WTC11 (cell line): ENCODE data around the gene MAML2. TPM values are rescaled to one million over a fixed set of nuclear protein-coding genes. Genes with fewer than 3 reads are reported as not detected.
A peak's percentile ranks its signal among the peaks of the same experiment; 100 is the strongest.

ENCODE experiments used
- ATAC-seq: fragments of 200-7000 bp; cut with Tn5 transposase; 2 replicates; pipeline ENCODE4 v1.10.0; 2021; ENCODE audit warnings: mild to moderate bottlenecking, moderate library complexity
- CTCF ChIA-PET: fragments of 300-600 bp; sonication (Branson Sonifier 250); formaldehyde crosslinking; loops from one replicate; lab custom pipeline; 2021; ENCODE audit warnings: antibody characterized with exemption; lab: Charles Lee
- POLR2A ChIA-PET: fragments of 350-600 bp; sonication (Branson Sonifier 250); formaldehyde crosslinking; loops from one replicate; lab custom pipeline; 2021; ENCODE audit warnings: antibody characterized with exemption; lab: Charles Lee
- DNase-seq: peaks from one replicate; pipeline ENCODE4 v3.0.0; 2021; ENCODE audit warnings: low spot score
- H3K27ac Mint-ChIP-seq: 2 replicates; pipeline ENCODE4 v1.8.0; 2021; ENCODE audit warnings: mixed read lengths
- H3K27me3 Mint-ChIP-seq: 2 replicates; pipeline ENCODE4 v1.8.0; 2021; ENCODE audit warnings: low read depth, mild to moderate bottlenecking, moderate library complexity, mixed read lengths
- H3K36me3 Mint-ChIP-seq: 2 replicates; pipeline ENCODE4 v1.8.0; 2021; ENCODE audit warnings: mixed read lengths
- H3K4me1 Mint-ChIP-seq: 2 replicates; pipeline ENCODE4 v1.8.0; 2022; ENCODE audit warnings: mixed read lengths
- H3K4me3 Mint-ChIP-seq: 2 replicates; pipeline ENCODE4 v1.8.0; 2021; ENCODE audit warnings: mild to moderate bottlenecking, moderate library complexity, mixed read lengths
- H3K9me3 Mint-ChIP-seq: 2 replicates; pipeline ENCODE4 v1.8.0; 2021; ENCODE audit warnings: mixed read lengths
- ELF4 ChIP-seq: sonication (generic); formaldehyde crosslinking; IDR thresholded peaks from 2 replicates; pipeline ENCODE4 v1.8.1; 2022; ENCODE audit warnings: low read depth, mild to moderate bottlenecking, moderate library complexity, missing genetic modification reagents
- EMX1 ChIP-seq: fragments of 250-450 bp; sonication (Bioruptor Pico); IDR thresholded peaks from 2 replicates; pipeline ENCODE4 v1.8.0; 2021; ENCODE audit warnings: mild to moderate bottlenecking
- ESRRA ChIP-seq: sonication (generic); formaldehyde crosslinking; IDR thresholded peaks from 2 replicates; pipeline ENCODE4 v1.8.1; 2022; ENCODE audit warnings: mild to moderate bottlenecking, missing genetic modification reagents, borderline replicate concordance
- GTF2I ChIP-seq: fragments of 250-450 bp; sonication (Bioruptor Pico); conservative IDR thresholded peaks from 2 replicates; pipeline ENCODE4 v1.4.0; 2021; ENCODE audit warnings: mild to moderate bottlenecking
- NFE2L1 ChIP-seq: sonication (generic); formaldehyde crosslinking; IDR thresholded peaks from 2 replicates; pipeline ENCODE4 v1.8.1; 2023; ENCODE audit warnings: missing genetic modification reagents
- NR2C2 ChIP-seq: sonication (generic); formaldehyde crosslinking; IDR thresholded peaks from 2 replicates; pipeline ENCODE4 v1.8.0; 2022; ENCODE audit warnings: mild to moderate bottlenecking, missing genetic modification reagents
- NR3C1 ChIP-seq: sonication (generic); formaldehyde crosslinking; conservative IDR thresholded peaks from 2 replicates; pipeline ENCODE4 v1.8.1; 2023; ENCODE audit warnings: low read depth, mild to moderate bottlenecking, missing genetic modification reagents
- PRRX2 ChIP-seq: fragments of 250-450 bp; sonication (Bioruptor Pico); IDR thresholded peaks from 2 replicates; pipeline ENCODE4 v1.8.0; 2021; ENCODE audit warnings: mild to moderate bottlenecking
- ZNF317 ChIP-seq: sonication (generic); formaldehyde crosslinking; IDR thresholded peaks from 2 replicates; pipeline ENCODE4 v1.8.1; 2023; ENCODE audit warnings: low read depth, mild to moderate bottlenecking, moderate library complexity, missing genetic modification reagents, borderline replicate concordance
- ZNF416 ChIP-seq: fragments of 250-450 bp; sonication (Bioruptor Pico); IDR thresholded peaks from 2 replicates; pipeline ENCODE4 v1.9.0; 2021; ENCODE audit warnings: mild to moderate bottlenecking, inconsistent platforms
- ZNF423 ChIP-seq: fragments of 250-450 bp; sonication (Bioruptor Pico); IDR thresholded peaks from 2 replicates; pipeline ENCODE4 v2.1.2; 2022; ENCODE audit warnings: mild to moderate bottlenecking, moderate library complexity
- total RNA-seq: library from RNA; stranded (reverse); gene quantifications from 3 replicates; pipeline ENCODE4 v1.2.3, GENCODE V29; 2021
- TF ChIP-seq, protein P1 (sequence below): fragments of 250-450 bp; sonication (Bioruptor Pico); IDR thresholded peaks from 2 replicates; pipeline ENCODE4 v2.1.2; 2022; ENCODE audit warnings: mild to moderate bottlenecking, moderate library complexity
- TF ChIP-seq, protein P2 (sequence below): sonication (generic); formaldehyde crosslinking; IDR thresholded peaks from 2 replicates; pipeline ENCODE4 v1.8.1; 2022; ENCODE audit warnings: low read depth, missing genetic modification reagents, borderline replicate concordance
- TF ChIP-seq, protein P3 (sequence below): sonication (generic); formaldehyde crosslinking; IDR thresholded peaks from 2 replicates; pipeline ENCODE4 v1.8.0; 2023; ENCODE audit warnings: mild to moderate bottlenecking, missing genetic modification reagents
- TF ChIP-seq, protein P4 (sequence below): fragments of 200-600 bp; IDR thresholded peaks from 2 replicates; pipeline ENCODE4 v1.8.0; 2022; ENCODE audit warnings: antibody characterized with exemption
- TF ChIP-seq, protein P5 (sequence below): sonication (generic); formaldehyde crosslinking; IDR thresholded peaks from 2 replicates; pipeline ENCODE4 v1.8.1; 2022; ENCODE audit warnings: mild to moderate bottlenecking, missing genetic modification reagents, moderate library complexity, borderline replicate concordance
- TF ChIP-seq, protein P6 (sequence below): sonication (generic); formaldehyde crosslinking; IDR thresholded peaks from 2 replicates; pipeline ENCODE4 v1.8.0; 2022; ENCODE audit warnings: mild to moderate bottlenecking, missing genetic modification reagents
- TF ChIP-seq, protein P7 (sequence below): sonication (generic); formaldehyde crosslinking; IDR thresholded peaks from 2 replicates; pipeline ENCODE4 v1.8.0; 2022; ENCODE audit warnings: mild to moderate bottlenecking, missing genetic modification reagents
- TF ChIP-seq, protein P8 (sequence below): fragments of 250-450 bp; sonication (Bioruptor Pico); conservative IDR thresholded peaks from 2 replicates; pipeline ENCODE4 v1.9.0; 2021; ENCODE audit warnings: mild to moderate bottlenecking

MAML2 gene
- total RNA-seq, 1 experiment from 2014 or later: 8.1 TPM

DNA sequence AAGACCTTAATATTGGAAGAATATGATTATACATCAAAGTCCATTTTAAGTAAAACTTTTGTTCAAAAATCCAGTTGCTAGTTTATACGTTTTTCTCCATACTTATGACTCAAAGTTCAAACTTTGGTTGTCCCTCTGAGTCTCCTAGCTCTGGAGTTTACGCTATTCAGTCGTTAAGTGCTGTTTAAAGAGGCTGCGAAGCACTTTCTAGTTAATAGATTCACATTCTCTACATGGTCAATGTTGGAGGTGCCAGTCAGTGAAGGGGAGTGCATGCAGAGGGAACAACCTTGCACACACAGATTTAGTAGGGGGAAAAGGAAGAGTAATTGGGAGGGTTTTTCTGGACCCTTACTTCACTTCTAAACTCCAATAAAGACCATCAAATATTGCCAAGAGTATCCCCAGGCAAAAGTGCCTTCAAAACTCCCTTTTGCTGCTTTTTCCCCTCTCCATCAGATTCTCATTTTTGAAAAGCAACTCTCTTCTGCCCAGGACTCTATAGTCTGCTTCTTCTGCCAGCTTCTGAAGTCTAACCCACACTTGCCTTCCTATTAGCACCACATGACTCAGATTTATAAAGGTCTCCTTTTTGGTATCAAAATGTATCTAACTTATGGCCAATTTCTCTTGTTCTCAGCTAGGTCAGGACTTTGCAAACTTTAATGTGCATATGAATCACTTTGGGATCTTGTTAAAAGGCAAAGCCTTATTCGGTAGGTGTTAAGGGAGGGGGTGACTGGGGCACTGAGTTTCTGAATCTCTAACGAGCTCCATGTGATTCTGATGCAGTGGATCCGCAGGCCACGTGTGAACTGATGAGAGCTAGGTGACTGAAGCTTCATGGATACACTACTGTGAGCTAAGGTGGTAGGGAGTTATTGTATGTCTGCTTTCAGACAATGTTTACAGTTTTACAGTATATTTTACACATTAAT lies 322.9 kb downstream of the MAML2 start:
- Mint-ChIP-seq H3K36me3 (no peaks in the 10 kb centered on the region), H3K27me3 (peaks cover 2% of the 10 kb centered on the region; the same call in 1 of the 2 replicates), H3K27ac (no peak overlapping the region), H3K4me3 (no peak overlapping the region), H3K4me1 (peaks cover 14% of the 10 kb centered on the region)
- CTCF ChIA-PET: interaction anchor here (0.7 to 2.2 kb wide), 4 partner anchors 63 to 444 kb away, joined by 3 to 7 read pairs (median 4); no protein-coding TSS in a partner anchor
- POLR2A ChIA-PET: interaction anchor here (0.8 kb wide), 1 partner anchor 352 kb away, joined by 3 read pairs; no protein-coding TSS in a partner anchor
- ATAC-seq (0 out of 2 replicates have a peak, but pooled peaks have one; percentile 36), DNase-seq (no peak)
- TF ChIP-seq, protein P1, sequence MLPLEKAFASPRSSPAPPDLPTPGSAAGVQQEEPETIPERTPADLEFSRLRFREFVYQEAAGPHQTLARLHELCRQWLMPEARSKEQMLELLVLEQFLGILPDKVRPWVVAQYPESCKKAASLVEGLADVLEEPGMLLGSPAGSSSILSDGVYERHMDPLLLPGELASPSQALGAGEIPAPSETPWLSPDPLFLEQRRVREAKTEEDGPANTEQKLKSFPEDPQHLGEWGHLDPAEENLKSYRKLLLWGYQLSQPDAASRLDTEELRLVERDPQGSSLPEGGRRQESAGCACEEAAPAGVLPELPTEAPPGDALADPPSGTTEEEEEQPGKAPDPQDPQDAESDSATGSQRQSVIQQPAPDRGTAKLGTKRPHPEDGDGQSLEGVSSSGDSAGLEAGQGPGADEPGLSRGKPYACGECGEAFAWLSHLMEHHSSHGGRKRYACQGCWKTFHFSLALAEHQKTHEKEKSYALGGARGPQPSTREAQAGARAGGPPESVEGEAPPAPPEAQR (CRISPR knock-in tag): no peak
- TF ChIP-seq, protein P2, sequence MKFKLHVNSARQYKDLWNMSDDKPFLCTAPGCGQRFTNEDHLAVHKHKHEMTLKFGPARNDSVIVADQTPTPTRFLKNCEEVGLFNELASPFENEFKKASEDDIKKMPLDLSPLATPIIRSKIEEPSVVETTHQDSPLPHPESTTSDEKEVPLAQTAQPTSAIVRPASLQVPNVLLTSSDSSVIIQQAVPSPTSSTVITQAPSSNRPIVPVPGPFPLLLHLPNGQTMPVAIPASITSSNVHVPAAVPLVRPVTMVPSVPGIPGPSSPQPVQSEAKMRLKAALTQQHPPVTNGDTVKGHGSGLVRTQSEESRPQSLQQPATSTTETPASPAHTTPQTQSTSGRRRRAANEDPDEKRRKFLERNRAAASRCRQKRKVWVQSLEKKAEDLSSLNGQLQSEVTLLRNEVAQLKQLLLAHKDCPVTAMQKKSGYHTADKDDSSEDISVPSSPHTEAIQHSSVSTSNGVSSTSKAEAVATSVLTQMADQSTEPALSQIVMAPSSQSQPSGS (CRISPR knock-in tag): no peak
- TF ChIP-seq ELF4 (CRISPR knock-in tag) (no peak), ESRRA (CRISPR knock-in tag) (no peak), ZNF423 (CRISPR knock-in tag) (no peak), GTF2I (CRISPR knock-in tag) (no peak), PRRX2 (no peak), NR3C1 (CRISPR knock-in tag) (no peak), EMX1 (no peak), NFE2L1 (CRISPR knock-in tag) (no peak), NR2C2 (CRISPR knock-in tag) (no peak), ZNF416 (no peak), ZNF317 (CRISPR knock-in tag) (no peak)
- TF ChIP-seq, protein P3, sequence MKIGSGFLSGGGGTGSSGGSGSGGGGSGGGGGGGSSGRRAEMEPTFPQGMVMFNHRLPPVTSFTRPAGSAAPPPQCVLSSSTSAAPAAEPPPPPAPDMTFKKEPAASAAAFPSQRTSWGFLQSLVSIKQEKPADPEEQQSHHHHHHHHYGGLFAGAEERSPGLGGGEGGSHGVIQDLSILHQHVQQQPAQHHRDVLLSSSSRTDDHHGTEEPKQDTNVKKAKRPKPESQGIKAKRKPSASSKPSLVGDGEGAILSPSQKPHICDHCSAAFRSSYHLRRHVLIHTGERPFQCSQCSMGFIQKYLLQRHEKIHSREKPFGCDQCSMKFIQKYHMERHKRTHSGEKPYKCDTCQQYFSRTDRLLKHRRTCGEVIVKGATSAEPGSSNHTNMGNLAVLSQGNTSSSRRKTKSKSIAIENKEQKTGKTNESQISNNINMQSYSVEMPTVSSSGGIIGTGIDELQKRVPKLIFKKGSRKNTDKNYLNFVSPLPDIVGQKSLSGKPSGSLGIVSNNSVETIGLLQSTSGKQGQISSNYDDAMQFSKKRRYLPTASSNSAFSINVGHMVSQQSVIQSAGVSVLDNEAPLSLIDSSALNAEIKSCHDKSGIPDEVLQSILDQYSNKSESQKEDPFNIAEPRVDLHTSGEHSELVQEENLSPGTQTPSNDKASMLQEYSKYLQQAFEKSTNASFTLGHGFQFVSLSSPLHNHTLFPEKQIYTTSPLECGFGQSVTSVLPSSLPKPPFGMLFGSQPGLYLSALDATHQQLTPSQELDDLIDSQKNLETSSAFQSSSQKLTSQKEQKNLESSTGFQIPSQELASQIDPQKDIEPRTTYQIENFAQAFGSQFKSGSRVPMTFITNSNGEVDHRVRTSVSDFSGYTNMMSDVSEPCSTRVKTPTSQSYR (CRISPR knock-in tag): no peak
- TF ChIP-seq, protein P4, sequence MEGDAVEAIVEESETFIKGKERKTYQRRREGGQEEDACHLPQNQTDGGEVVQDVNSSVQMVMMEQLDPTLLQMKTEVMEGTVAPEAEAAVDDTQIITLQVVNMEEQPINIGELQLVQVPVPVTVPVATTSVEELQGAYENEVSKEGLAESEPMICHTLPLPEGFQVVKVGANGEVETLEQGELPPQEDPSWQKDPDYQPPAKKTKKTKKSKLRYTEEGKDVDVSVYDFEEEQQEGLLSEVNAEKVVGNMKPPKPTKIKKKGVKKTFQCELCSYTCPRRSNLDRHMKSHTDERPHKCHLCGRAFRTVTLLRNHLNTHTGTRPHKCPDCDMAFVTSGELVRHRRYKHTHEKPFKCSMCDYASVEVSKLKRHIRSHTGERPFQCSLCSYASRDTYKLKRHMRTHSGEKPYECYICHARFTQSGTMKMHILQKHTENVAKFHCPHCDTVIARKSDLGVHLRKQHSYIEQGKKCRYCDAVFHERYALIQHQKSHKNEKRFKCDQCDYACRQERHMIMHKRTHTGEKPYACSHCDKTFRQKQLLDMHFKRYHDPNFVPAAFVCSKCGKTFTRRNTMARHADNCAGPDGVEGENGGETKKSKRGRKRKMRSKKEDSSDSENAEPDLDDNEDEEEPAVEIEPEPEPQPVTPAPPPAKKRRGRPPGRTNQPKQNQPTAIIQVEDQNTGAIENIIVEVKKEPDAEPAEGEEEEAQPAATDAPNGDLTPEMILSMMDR: no peak
- TF ChIP-seq, protein P5, sequence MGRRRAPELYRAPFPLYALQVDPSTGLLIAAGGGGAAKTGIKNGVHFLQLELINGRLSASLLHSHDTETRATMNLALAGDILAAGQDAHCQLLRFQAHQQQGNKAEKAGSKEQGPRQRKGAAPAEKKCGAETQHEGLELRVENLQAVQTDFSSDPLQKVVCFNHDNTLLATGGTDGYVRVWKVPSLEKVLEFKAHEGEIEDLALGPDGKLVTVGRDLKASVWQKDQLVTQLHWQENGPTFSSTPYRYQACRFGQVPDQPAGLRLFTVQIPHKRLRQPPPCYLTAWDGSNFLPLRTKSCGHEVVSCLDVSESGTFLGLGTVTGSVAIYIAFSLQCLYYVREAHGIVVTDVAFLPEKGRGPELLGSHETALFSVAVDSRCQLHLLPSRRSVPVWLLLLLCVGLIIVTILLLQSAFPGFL: no peak
- TF ChIP-seq, protein P6, sequence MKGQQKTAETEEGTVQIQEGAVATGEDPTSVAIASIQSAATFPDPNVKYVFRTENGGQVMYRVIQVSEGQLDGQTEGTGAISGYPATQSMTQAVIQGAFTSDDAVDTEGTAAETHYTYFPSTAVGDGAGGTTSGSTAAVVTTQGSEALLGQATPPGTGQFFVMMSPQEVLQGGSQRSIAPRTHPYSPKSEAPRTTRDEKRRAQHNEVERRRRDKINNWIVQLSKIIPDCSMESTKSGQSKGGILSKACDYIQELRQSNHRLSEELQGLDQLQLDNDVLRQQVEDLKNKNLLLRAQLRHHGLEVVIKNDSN (CRISPR knock-in tag): no peak
- TF ChIP-seq, protein P7, sequence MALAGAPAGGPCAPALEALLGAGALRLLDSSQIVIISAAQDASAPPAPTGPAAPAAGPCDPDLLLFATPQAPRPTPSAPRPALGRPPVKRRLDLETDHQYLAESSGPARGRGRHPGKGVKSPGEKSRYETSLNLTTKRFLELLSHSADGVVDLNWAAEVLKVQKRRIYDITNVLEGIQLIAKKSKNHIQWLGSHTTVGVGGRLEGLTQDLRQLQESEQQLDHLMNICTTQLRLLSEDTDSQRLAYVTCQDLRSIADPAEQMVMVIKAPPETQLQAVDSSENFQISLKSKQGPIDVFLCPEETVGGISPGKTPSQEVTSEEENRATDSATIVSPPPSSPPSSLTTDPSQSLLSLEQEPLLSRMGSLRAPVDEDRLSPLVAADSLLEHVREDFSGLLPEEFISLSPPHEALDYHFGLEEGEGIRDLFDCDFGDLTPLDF: no peak
- TF ChIP-seq, protein P8, sequence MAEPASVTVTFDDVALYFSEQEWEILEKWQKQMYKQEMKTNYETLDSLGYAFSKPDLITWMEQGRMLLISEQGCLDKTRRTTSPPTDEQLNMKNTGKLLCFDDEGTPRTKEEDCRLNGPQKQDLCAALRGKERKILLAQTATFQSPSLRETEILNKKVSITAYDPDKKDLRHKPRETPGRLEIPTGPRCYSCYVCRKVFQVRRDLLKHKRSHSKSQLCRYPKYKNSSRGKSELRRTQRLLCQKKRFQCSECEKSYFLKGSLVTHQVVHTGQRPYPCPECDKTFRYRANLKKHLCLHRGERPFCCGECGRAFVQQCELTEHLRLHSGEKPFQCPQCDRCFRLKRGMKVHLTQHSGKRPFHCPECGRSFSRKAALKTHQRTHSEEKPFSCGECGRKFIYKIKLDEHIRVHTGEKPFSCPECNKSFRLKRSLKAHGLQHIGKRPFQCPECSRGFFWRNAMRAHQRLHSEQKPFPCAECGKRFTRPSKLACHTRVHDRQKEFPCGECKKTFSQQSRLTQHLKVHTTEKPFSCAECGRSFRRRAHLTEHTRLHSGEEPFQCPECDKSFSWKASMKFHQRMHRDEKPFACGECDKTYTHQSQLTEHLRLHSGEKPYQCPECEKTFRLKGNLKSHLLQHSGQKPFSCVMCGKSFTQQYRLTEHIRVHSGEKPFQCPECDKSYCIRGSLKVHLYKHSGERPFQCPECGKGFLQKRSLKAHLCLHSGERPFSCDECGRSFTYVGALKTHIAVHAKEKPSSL: no peak
- TF ChIP-seq, all 79 proteins: peak for 0
- no peaks in the 10 kb centered on the region for H3K9me3 Mint-ChIP-seq
